ENCODE results near the gene RAB32.

GRCh38 chr6:146542881-146543210 is 787 bp upstream of the RAB32 start:
- no peak for TF ChIP-seq CTCF (IDR thresholded peaks at IDR 0.05)
- TF ChIP-seq POLR2AphosphoS5 (IDR thresholded peaks at IDR 0.05): no peak
- TF ChIP-seq POLR2A (IDR thresholded peaks at IDR 0.05): no peak

All from prostate gland (tissue), 2 donors.